SK-N-MC (cell line): ENCODE results near the gene B3GNT8.

Experiments
- EZH2 ChIP-seq: fragments of 200-600 bp; sonication (generic); IDR thresholded peaks from one replicate; pipeline ENCODE4 v1.6.1; 2017; ENCODE audit warnings: antibody characterized with exemption
- POLR2AphosphoS5 ChIP-seq: IDR thresholded peaks from 2 replicates; pipeline ENCODE4 v1.6.1; 2012; ENCODE audit warnings: mild to moderate bottlenecking, low read depth, low read length, borderline replicate concordance

- TF ChIP-seq POLR2AphosphoS5, result no peak
- TF ChIP-seq EZH2, result no peak
These were observed 17.9 kb downstream of the B3GNT8 start for GRCh38 chr19:41409288-41409687.
